Measurements from ENCODE around the gene ABLIM2.
A peak's percentile ranks its signal among the peaks of the same experiment; 100 is the strongest.

The ABLIM2 gene

GRCh38 chr4:8176547-8177399 is 18.2 kb upstream of the ABLIM2 start:
- peak; percentile 54 for DNase-seq

GRCh38 chr4:8175686-8176085 is 17.1 kb upstream of the ABLIM2 start:
- no peak for DNase-seq

- no peak for DNase-seq
These were observed 16.4 kb upstream of the ABLIM2 start for GRCh38 chr4:8174970-8175369.

GRCh38 chr4:8173492-8174242 is 15.1 kb upstream of the ABLIM2 start:
- DNase-seq = no peak

GRCh38 chr4:8171984-8172924 is 13.6 kb upstream of the ABLIM2 start:
- DNase-seq = no peak

- DNase-seq = no peak
These were observed 12.7 kb upstream of the ABLIM2 start for GRCh38 chr4:8171266-8171665.

GRCh38 chr4:8170341-8170740 is 11.7 kb upstream of the ABLIM2 start:
- DNase-seq = no peak

GRCh38 chr4:8169763-8170162 is 11.2 kb upstream of the ABLIM2 start:
- no peak for DNase-seq

- no peak for DNase-seq
These were observed 10.4 kb upstream of the ABLIM2 start for GRCh38 chr4:8168832-8169598.

- DNase-seq = no peak
These were observed 9.6 kb upstream of the ABLIM2 start for GRCh38 chr4:8168232-8168631.

GRCh38 chr4:8167815-8168214 is 9.2 kb upstream of the ABLIM2 start:
- DNase-seq = no peak

GRCh38 chr4:8167291-8167690 is 8.7 kb upstream of the ABLIM2 start:
- no peak for DNase-seq

- no peak for DNase-seq
These were observed 6.8 kb upstream of the ABLIM2 start for GRCh38 chr4:8165374-8165896.

GRCh38 chr4:8164687-8165086 is 6.1 kb upstream of the ABLIM2 start:
- no peak for DNase-seq

- DNase-seq = no peak
These were observed 5.6 kb upstream of the ABLIM2 start for GRCh38 chr4:8164194-8164565.

GRCh38 chr4:8163436-8164193 is 5.0 kb upstream of the ABLIM2 start:
- DNase-seq = no peak

- no peak for DNase-seq
These were observed 4.4 kb upstream of the ABLIM2 start for GRCh38 chr4:8163026-8163425.

GRCh38 chr4:8162625-8163024 is 4.0 kb upstream of the ABLIM2 start:
- no peak for DNase-seq

- no peak for DNase-seq
These were observed 2.0 kb upstream of the ABLIM2 start for GRCh38 chr4:8160572-8160971.

GRCh38 chr4:8160233-8160560 is 1.6 kb upstream of the ABLIM2 start:
- DNase-seq = no peak
